Erythroblast (primary cell): ENCODE data around the gene ELMO3.

Source experiments
- GATA1 ChIP-seq: IDR thresholded peaks from 2 replicates; pipeline ENCODE4 v1.6.1; 2011; ENCODE audit warnings: low read depth, mild to moderate bottlenecking, control low read depth, low read length, moderate library complexity
- POLR2A ChIP-seq: IDR thresholded peaks from 2 replicates; pipeline ENCODE4 v1.6.1; 2011; ENCODE audit warnings: mild to moderate bottlenecking, low read length

DNA sequence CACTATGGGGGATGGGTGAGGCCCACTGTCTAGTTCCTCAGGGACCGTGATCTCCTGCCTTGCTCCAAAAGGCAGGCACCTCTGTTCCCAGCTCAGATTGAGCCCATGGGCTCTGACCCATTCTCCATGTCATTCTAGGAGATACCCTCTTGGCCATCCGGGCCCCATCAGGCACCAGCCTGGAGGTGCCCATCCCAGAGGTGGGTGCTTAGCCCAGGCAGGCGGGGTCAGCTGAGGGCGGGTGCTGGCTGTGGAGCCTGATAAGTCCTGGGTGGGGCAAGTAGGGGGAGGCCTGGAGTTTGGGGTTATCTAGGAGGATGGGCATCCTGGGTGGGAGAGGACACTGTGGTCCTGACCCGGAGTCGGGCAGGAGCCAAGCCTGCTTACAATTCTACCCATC lies 4.7 kb upstream of the ELMO3 start:
- TF ChIP-seq POLR2A (peak; percentile 85), GATA1 (no peak)
